HL-60 (cell line): ENCODE measurements around the gene ANKRD13D.

Experiments used
- DNase-seq, 2 experiments: peaks; one replicate each; pipeline ENCODE4 v3.0.0-alpha.2; 2010 to 2020; ENCODE audit warnings: low read depth in 1 of 2, low spot score in 1 of 2
- H3K27ac ChIP-seq: fragments of 250-450 bp; sonication (Bioruptor Pico); replicated peaks from 2 replicates; pipeline ENCODE4 v1.5.1; 2020; ENCODE audit warnings: mild to moderate bottlenecking, moderate library complexity
- H3K27me3 ChIP-seq: fragments of 250-450 bp; sonication (Bioruptor Pico); 2 replicates; pipeline ENCODE4 v1.5.1; 2021; ENCODE audit warnings: mild to moderate bottlenecking, moderate library complexity; ENCODE audit not compliant: insufficient read depth, poor library complexity, severe bottlenecking
- H3K4me3 ChIP-seq: replicated peaks from 2 replicates; pipeline ENCODE4 v1.5.1; 2011; ENCODE audit warnings: mild to moderate bottlenecking, control low read depth, low read length; ENCODE audit not compliant: insufficient read depth
- CTCF ChIP-seq: IDR thresholded peaks from one replicate; pipeline ENCODE4 v1.5.1; 2011; ENCODE audit warnings: low read length, control low read depth, inconsistent platforms; ENCODE audit not compliant: insufficient read depth
- GABPA ChIP-seq: IDR thresholded peaks from 2 replicates; pipeline ENCODE4 v1.6.1; 2012; ENCODE audit warnings: low read depth
- POLR2AphosphoS5 ChIP-seq: IDR thresholded peaks from 2 replicates; pipeline ENCODE4 v1.6.1; 2012; ENCODE audit warnings: low read depth
- REST ChIP-seq: IDR thresholded peaks from 2 replicates; pipeline ENCODE4 v1.6.1; 2012; ENCODE audit warnings: low read depth; ENCODE audit not compliant: insufficient replicate concordance
- SPI1 ChIP-seq: IDR thresholded peaks from 2 replicates; pipeline ENCODE4 v1.6.1; 2012; ENCODE audit warnings: low read depth, mild to moderate bottlenecking, borderline replicate concordance

Gene ANKRD13D

GRCh38 chr11:67280788-67281551 is 8.1 kb upstream of the ANKRD13D start:
- no peak for DNase-seq
- Histone ChIP-seq H3K27ac (peak overlapping the region; percentile 100), H3K4me3 (no peak overlapping the region), H3K27me3 (no peaks in the 10 kb centered on the region)
- TF ChIP-seq POLR2AphosphoS5 (0 out of 2 replicates have a peak, but pooled peaks have one; percentile 11), REST (no peak)

- Histone ChIP-seq H3K4me3 (no peak overlapping the region), H3K27me3 (no peaks in the 10 kb centered on the region), H3K27ac (peak overlapping the region; percentile 100)
- no peak for DNase-seq
- no peak for TF ChIP-seq CTCF
- no peak for TF ChIP-seq REST
- TF ChIP-seq SPI1, result no peak
- no peak for TF ChIP-seq GABPA
- TF ChIP-seq POLR2AphosphoS5, result no peak
These were observed 7.5 kb upstream of the ANKRD13D start for GRCh38 chr11:67281552-67282150.

GRCh38 chr11:67282155-67282875 is 6.8 kb upstream of the ANKRD13D start:
- H3K27ac ChIP-seq, result peak overlapping the region; percentile 100
- no peak for TF ChIP-seq GABPA
- TF ChIP-seq POLR2AphosphoS5, result peak; percentile 25; the same call in 1 of the 2 replicates
- no peak overlapping the region for H3K4me3 ChIP-seq
- no peak for DNase-seq
- H3K27me3 ChIP-seq, result no peaks in the 10 kb centered on the region

GRCh38 chr11:67282876-67283371 is 6.2 kb upstream of the ANKRD13D start:
- H3K27me3 ChIP-seq, result no peaks in the 10 kb centered on the region
- DNase-seq, result no peak
- no peak overlapping the region for H3K4me3 ChIP-seq
- peak overlapping the region; percentile 100 for H3K27ac ChIP-seq
- TF ChIP-seq GABPA, result no peak
- no peak for TF ChIP-seq POLR2AphosphoS5

- peak; percentile 86 to 95 for DNase-seq
- H3K27ac ChIP-seq, result peak overlapping the region; percentile 100
- no peak for TF ChIP-seq GABPA
- no peak for TF ChIP-seq CTCF
- TF ChIP-seq SPI1, result peak; percentile 27; the same call in 1 of the 2 replicates
- no peak for TF ChIP-seq REST
- TF ChIP-seq POLR2AphosphoS5, result no peak
- H3K27me3 ChIP-seq, result no peaks in the 10 kb centered on the region
- H3K4me3 ChIP-seq, result peak overlapping the region; percentile 36
These were observed 5.6 kb upstream of the ANKRD13D start for GRCh38 chr11:67283481-67283963.
